Left lung (tissue), 10 donors: ENCODE data around the gene NAA50. TPM values are rescaled to one million over a fixed set of nuclear protein-coding genes. Genes with fewer than 3 reads are reported as not detected.

Experiments used
- ATAC-seq: fragments of 200-7000 bp; cut with Tn5 transposase; one replicate; pipeline ENCODE4 v1.9.1; 2020; ENCODE audit warnings: moderate library complexity
- DNase-seq, 4 donors: peaks; one replicate each; pipeline ENCODE4 v3.0.0-alpha.2; 2013 to 2020
- H3K27ac ChIP-seq, 2 donors: fragments of 200-600 bp; sonication (generic) in 1 of 2; one replicate each; pipeline versions ENCODE4 v1.5.0 to v1.8.0; 2020 to 2021
- H3K27me3 ChIP-seq, 2 donors: fragments of 200-600 bp; sonication (generic) in 1 of 2; one replicate each; pipeline versions ENCODE4 v1.5.0 to v1.8.0; 2020 to 2021
- H3K36me3 ChIP-seq, 2 donors: fragments of 200-600 bp; sonication (generic) in 1 of 2; one replicate each; pipeline versions ENCODE4 v1.5.0 to v1.8.0; 2020 to 2021
- H3K4me1 ChIP-seq, 2 donors: fragments of 200-600 bp; one replicate each; pipeline ENCODE4 v1.8.0; 2021
- H3K4me3 ChIP-seq, 2 donors: fragments of 200-600 bp; sonication (generic) in 1 of 2; one replicate each; pipeline versions ENCODE4 v1.5.0 to v1.8.0; 2020 to 2021; ENCODE audit warnings: mild to moderate bottlenecking in 1 of 2
- H3K9me3 ChIP-seq, 2 donors: fragments of 200-600 bp; sonication (generic) in 1 of 2; one replicate each; pipeline versions ENCODE4 v1.5.0 to v1.8.0; 2020 to 2021
- CTCF ChIP-seq, 2 donors: fragments of 200-600 bp; sonication (generic) in 1 of 2; IDR thresholded peaks; one replicate each; pipeline versions ENCODE4 v1.5.0 to v1.8.0; 2021; ENCODE audit warnings: antibody characterized with exemption in 2 of 2
- intact Hi-C, 2 donors: fragments of 100-400 bp; cut with DNase I; formaldehyde crosslinking; loops; one replicate each; pipeline versions ENCODE4 v1.11.2 to v1.14.2; 2022
- polyA plus RNA-seq, 6 donors: library from polyadenylated mRNA; unstranded; fragments of 120-200 nt; gene quantifications; one replicate each; pipeline ENCODE4 v1.2.1, GENCODE V29; 2013; ENCODE audit not compliant: insufficient read length in 6 of 6
- total RNA-seq, 2 donors: library from RNA; stranded (reverse); fragmentation: NEBNext Ultra II Directional; extraction: Animal tissue kit (Norgen Biotek cat#: 25700); gene quantifications; one replicate each; pipeline ENCODE4 v1.2.1, GENCODE V29; 2021
- donor health status: DM: no; HTN: yes; CAD: no.
- donor health status: DM: no; HTN: no; CAD: no.

Gene NAA50
- total and polyA plus RNA-seq, 8 donors, result 96.9 to 132 (median 114) TPM

- Histone ChIP-seq H3K4me3 (peak within 1 kb of the TSS; percentile 81 to 86), H3K27ac (peak within 1 kb of the TSS; percentile 95 to 99), H3K27me3 (no peaks in the 10 kb centered on the region), H3K4me1 (peaks cover 6 to 44% of the 10 kb centered on the region in 2 donors), H3K9me3 (no peaks in the 10 kb centered on the region), H3K36me3 (no peaks in the 10 kb centered on the region)
- ATAC-seq (peak; percentile 84), DNase-seq (peak; percentile 69 to 94 (median 84))
- intact Hi-C loops, result no loop called here
- TF ChIP-seq CTCF (IDR thresholded peaks at IDR 0.05), result no peak
Observed at GRCh38 chr3:113695786-113696645, 50.0 kb downstream of the NAA50 start, which contains the start of gene USF3. Gene USF3 (minus strand): TSS chr3:113696642. CDS start chr3:113674878, 21,764 bp downstream.

- Histone ChIP-seq H3K4me3 (peak overlapping the region; percentile 81 to 86), H3K9me3 (no peaks in the 10 kb centered on the region), H3K27me3 (no peaks in the 10 kb centered on the region), H3K36me3 (no peaks in the 10 kb centered on the region), H3K4me1 (peaks cover 6 to 44% of the 10 kb centered on the region in 2 donors), H3K27ac (peak overlapping the region; percentile 95 to 99)
- no peak for TF ChIP-seq CTCF (IDR thresholded peaks at IDR 0.05)
- intact Hi-C loops, result no loop called here
- ATAC-seq (no peak), DNase-seq (peak in 2 of 4 donors; percentile 23)
Observed at GRCh38 chr3:113695431-113695785, 50.6 kb downstream of the NAA50 start.

- Histone ChIP-seq H3K27me3 (no peaks in the 10 kb centered on the region), H3K36me3 (no peaks in the 10 kb centered on the region)
- ATAC-seq, result no peak
Observed at GRCh38 chr3:113690482-113690881, 55.6 kb downstream of the NAA50 start.

GRCh38 chr3:113685956-113686721, 59.9 kb downstream of the NAA50 start:
- H3K36me3 ChIP-seq, result no peaks in the 10 kb centered on the region
- peak; percentile 88 for ATAC-seq
- H3K27me3 ChIP-seq, result no peaks in the 10 kb centered on the region
- H3K4me3 ChIP-seq, result no peak overlapping the region
- H3K9me3 ChIP-seq, result peaks cover 0 to 7% of the 10 kb centered on the region in 2 donors
- H3K27ac ChIP-seq, result no peak overlapping the region
- intact Hi-C loops, result no loop called here
- TF ChIP-seq CTCF (IDR thresholded peaks at IDR 0.05), result no peak
- no peak for DNase-seq
- peaks cover 0 to 4% of the 10 kb centered on the region in 2 donors for H3K4me1 ChIP-seq

More at GRCh38 chr3:113690482-113690881, 55.6 kb downstream of the NAA50 start:
- DNase-seq, result no peak
- Histone ChIP-seq H3K27ac (no peak overlapping the region), H3K9me3 (no peaks in the 10 kb centered on the region), H3K4me3 (no peak overlapping the region), H3K4me1 (peaks cover 0 to 25% of the 10 kb centered on the region in 2 donors)
- TF ChIP-seq CTCF (IDR thresholded peaks at IDR 0.05), result no peak
- intact Hi-C loops, result no loop called here

- intact Hi-C loops, result no loop called here
- Histone ChIP-seq H3K36me3 (no peaks in the 10 kb centered on the region), H3K27me3 (no peaks in the 10 kb centered on the region), H3K27ac (peak overlapping the region in 1 of 2 donors; percentile 26), H3K9me3 (peaks cover 0 to 7% of the 10 kb centered on the region in 2 donors), H3K4me3 (no peak overlapping the region), H3K4me1 (peaks cover 0 to 4% of the 10 kb centered on the region in 2 donors)
- no peak for TF ChIP-seq CTCF (IDR thresholded peaks at IDR 0.05)
- DNase-seq, result no peak
- ATAC-seq, result no peak
Observed at GRCh38 chr3:113685124-113685523, 60.9 kb downstream of the NAA50 start.
